Stimulated activated naive CD8-positive, alpha-beta T cell treated with anti-CD3 and anti-CD28 coated beads, Interleukin-15, amount 100 ng/mL, for 72 hours (primary cell): ENCODE data around the gene MAPK6.
"Not testable (repeated sequence)": the region's sequence is repeated elsewhere in the genome, so short reads cannot be mapped to it uniquely, and the experiment has no call there.

Source experiments
- ATAC-seq: fragments of 150-1000 bp; cut with Tn5 transposase; 2 replicates; pipeline ENCODE4 v1.10.0; 2021; ENCODE audit warnings: mild to moderate bottlenecking, moderate library complexity
- DNase-seq, 2 donors: peaks; one replicate each; pipeline ENCODE4 v3.0.0; 2021 to 2022
- H3K27ac Mint-ChIP-seq, 2 donors: one replicate each; pipeline ENCODE4 v1.8.0; 2022; ENCODE audit warnings: mild to moderate bottlenecking in 2 of 2, mixed read lengths in 2 of 2, moderate library complexity in 2 of 2
- H3K27me3 Mint-ChIP-seq: one replicate; pipeline ENCODE4 v1.8.0; 2022; ENCODE audit warnings: mixed read lengths
- H3K4me1 Mint-ChIP-seq: one replicate; pipeline ENCODE4 v1.8.0; 2022; ENCODE audit warnings: mild to moderate bottlenecking, mixed read lengths
- H3K4me3 Mint-ChIP-seq, 2 donors: one replicate each; pipeline ENCODE4 v1.8.0; 2022; ENCODE audit warnings: mild to moderate bottlenecking in 2 of 2, mixed read lengths in 2 of 2, moderate library complexity in 1 of 2
- H3K9me3 Mint-ChIP-seq, 2 donors: one replicate each; pipeline ENCODE4 v1.8.0; 2022; ENCODE audit warnings: mixed read lengths in 2 of 2

MAPK6 gene

GRCh38 chr15:52018693-52019393 is at the start of gene MAPK6:
Gene MAPK6 (plus strand): TSS chr15:52019219. CDS start chr15:52046461, 27,242 bp downstream.
- Mint-ChIP-seq H3K4me1 (peaks cover 56% of the 10 kb centered on the region), H3K27ac (peak within 1 kb of the TSS; percentile 99 to 100), H3K9me3 (no peaks in the 10 kb centered on the region), H3K4me3 (peak within 1 kb of the TSS; percentile 96 to 98), H3K27me3 (peaks cover 11% of the 10 kb centered on the region)
- peak; percentile 94 to 96 for DNase-seq
- peak; percentile 86 for ATAC-seq

GRCh38 chr15:51969728-51970127 is 49.3 kb upstream of the MAPK6 start:
- peak overlapping the region in 1 of 2 donors; percentile 72 for H3K27ac Mint-ChIP-seq
- H3K4me1 Mint-ChIP-seq, result peaks cover 29% of the 10 kb centered on the region
- no peaks in the 10 kb centered on the region for H3K27me3 Mint-ChIP-seq
- H3K4me3 Mint-ChIP-seq, result peak overlapping the region in 1 of 2 donors; percentile 96
- ATAC-seq (no peak), DNase-seq (no peak)
- H3K9me3 Mint-ChIP-seq, result peaks cover 7 to 8% of the 10 kb centered on the region in 2 donors

- no peak for DNase-seq
- Mint-ChIP-seq H3K4me3 (peak overlapping the region; percentile 95 to 96), H3K27me3 (no peaks in the 10 kb centered on the region), H3K27ac (peak overlapping the region; percentile 72 to 95), H3K4me1 (peaks cover 27% of the 10 kb centered on the region), H3K9me3 (peaks cover 7 to 8% of the 10 kb centered on the region in 2 donors)
- ATAC-seq, result no peak
Observed at GRCh38 chr15:51970132-51970817, 48.7 kb upstream of the MAPK6 start.

DNA sequence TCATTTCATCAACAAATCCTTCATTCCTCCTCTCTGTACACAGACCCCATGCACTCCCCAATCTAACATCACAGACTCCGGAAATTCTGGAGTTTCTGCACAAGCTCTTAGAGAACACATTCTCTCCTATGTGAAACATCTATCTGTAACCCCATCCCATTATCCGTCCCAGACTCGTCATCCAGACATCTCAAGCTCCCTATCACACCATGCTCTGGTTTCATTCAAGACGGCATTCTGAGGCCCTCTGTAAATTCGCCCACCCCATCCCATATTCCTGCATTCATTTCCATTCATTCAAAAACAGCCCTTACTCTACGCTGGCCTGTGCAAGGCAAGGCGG is 48.0 kb upstream of the MAPK6 start:
- Mint-ChIP-seq H3K27me3 (no peaks in the 10 kb centered on the region), H3K4me3 (peak overlapping the region; percentile 95 to 96), H3K27ac (peak overlapping the region; percentile 95 to 99), H3K4me1 (peaks cover 20% of the 10 kb centered on the region), H3K9me3 (peaks cover 7 to 8% of the 10 kb centered on the region in 2 donors)
- ATAC-seq (peak; percentile 2), DNase-seq (no peak)

DNA sequence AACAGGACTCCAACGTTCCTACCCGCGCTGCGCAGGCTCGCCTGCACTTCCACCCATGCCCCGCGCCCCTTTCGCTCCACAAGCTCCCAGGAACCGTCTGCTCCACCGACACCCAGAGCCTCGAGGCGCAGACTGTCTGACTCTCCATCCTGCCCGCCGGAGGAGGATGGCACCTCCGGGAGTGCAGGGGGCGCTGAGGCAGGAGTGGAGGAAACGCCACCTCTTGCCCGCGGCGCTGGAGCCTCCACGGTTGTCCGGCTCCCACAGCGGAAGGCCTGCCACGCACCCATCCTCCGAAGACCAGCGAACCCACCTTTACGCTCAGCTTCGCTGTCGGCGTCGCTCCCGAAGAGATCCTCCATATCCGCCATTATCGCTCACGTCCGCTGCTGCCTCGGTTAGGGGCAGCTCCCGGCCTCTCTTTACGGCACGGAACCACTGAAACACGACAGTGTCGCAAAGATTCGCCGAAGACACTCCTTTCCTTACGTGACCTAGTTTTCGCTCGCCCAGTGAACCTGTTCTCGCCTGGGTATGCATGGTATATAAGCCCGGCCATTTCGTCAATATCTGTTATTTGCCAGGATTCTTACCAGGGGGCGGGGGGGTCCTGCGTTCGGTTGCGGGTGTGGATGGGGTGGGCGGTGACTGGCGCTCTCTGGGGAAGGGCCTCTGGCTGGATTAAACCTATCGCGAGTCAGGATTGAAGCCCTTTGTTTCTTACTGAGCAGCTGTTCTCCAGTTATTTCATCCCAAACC is 47.5 kb upstream of the MAPK6 start, which contains the start of gene LEO1:
TSS of gene LEO1 (minus strand) at position 404 of the 759 bp plus-strand sequence. CDS start at position 371, 33 bp downstream.
- Mint-ChIP-seq H3K27ac (peak within 1 kb of the TSS; percentile 95 to 99), H3K27me3 (no peaks in the 10 kb centered on the region), H3K4me3 (peak within 1 kb of the TSS; percentile 95 to 96), H3K4me1 (peaks cover 16% of the 10 kb centered on the region), H3K9me3 (peaks cover 7 to 8% of the 10 kb centered on the region in 2 donors)
- ATAC-seq (peak; percentile 91), DNase-seq (peak; percentile 87 to 92)

DNA sequence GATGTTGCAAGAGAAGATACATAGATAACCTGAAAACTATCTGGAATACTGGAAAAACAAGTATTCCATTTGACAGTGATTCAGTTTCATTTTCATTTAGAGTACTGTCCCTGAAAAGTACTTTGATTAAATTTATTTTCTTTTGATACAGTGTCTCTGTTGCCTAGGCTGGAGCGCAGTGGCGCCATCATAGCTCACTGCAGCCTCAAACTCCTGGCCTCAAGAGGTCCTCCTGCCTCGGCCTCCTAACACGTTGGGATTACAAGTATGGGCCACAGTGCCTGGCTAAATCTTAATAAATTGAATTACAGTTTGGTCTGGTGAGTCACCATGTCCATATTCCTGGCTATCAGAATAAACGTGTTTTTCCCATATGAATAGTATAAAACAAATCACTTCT is 45.8 kb upstream of the MAPK6 start:
- H3K9me3 Mint-ChIP-seq, result no peaks in the 10 kb centered on the region
- H3K27ac Mint-ChIP-seq, result peak overlapping the region in 1 of 2 donors; percentile 57
- DNase-seq, result no peak

GRCh38 chr15:51973775-51974174 is 45.2 kb upstream of the MAPK6 start:
- H3K9me3 Mint-ChIP-seq, result no peaks in the 10 kb centered on the region
- no peak overlapping the region for H3K4me3 Mint-ChIP-seq
- no peak for DNase-seq
- no peaks in the 10 kb centered on the region for H3K27me3 Mint-ChIP-seq
- H3K27ac Mint-ChIP-seq, result no peak overlapping the region
- H3K4me1 Mint-ChIP-seq, result peaks cover 16% of the 10 kb centered on the region
- no peak for ATAC-seq

More for the DNA sequence above, 45.8 kb upstream of the MAPK6 start:
- Mint-ChIP-seq H3K4me1 (peaks cover 16% of the 10 kb centered on the region), H3K4me3 (no peak overlapping the region), H3K27me3 (no peaks in the 10 kb centered on the region)
- no peak for ATAC-seq

GRCh38 chr15:51982013-51982769 is 36.8 kb upstream of the MAPK6 start:
- no peaks in the 10 kb centered on the region for H3K9me3 Mint-ChIP-seq
- peak overlapping the region; percentile 87 to 90 for H3K4me3 Mint-ChIP-seq
- peak; percentile 56 to 69 for DNase-seq
- H3K27ac Mint-ChIP-seq, result peak overlapping the region; percentile 95 to 96
- peak; percentile 99 for ATAC-seq
- H3K27me3 Mint-ChIP-seq, result no peaks in the 10 kb centered on the region
- H3K4me1 Mint-ChIP-seq, result peaks cover 12% of the 10 kb centered on the region

DNA sequence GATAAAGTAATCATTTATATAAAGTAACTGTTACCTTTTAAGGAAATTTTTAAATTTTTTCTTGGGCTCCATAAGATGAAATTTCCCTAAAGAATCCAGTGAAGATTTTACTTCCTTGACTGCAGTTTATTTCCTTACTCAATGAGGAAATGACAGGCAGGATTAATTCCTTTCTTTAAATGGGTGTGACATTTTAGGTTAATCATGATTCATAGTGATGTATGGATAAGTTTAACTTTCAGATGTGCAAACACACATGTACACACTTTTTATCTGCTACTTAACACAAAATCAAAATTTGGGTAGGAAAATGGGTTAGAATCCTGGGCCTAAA is 36.3 kb upstream of the MAPK6 start:
- no peaks in the 10 kb centered on the region for H3K9me3 Mint-ChIP-seq
- H3K27ac Mint-ChIP-seq, result peak overlapping the region in 1 of 2 donors; percentile 25
- ATAC-seq (no peak), DNase-seq (no peak)
- no peaks in the 10 kb centered on the region for H3K27me3 Mint-ChIP-seq
- peaks cover 12% of the 10 kb centered on the region for H3K4me1 Mint-ChIP-seq
- no peak overlapping the region for H3K4me3 Mint-ChIP-seq

- DNase-seq (no peak), ATAC-seq (no peak)
- no peaks in the 10 kb centered on the region for H3K9me3 Mint-ChIP-seq
- H3K4me1 Mint-ChIP-seq, result no peaks in the 10 kb centered on the region
- no peaks in the 10 kb centered on the region for H3K27me3 Mint-ChIP-seq
- no peak overlapping the region for H3K27ac Mint-ChIP-seq
- no peak overlapping the region for H3K4me3 Mint-ChIP-seq
Observed at GRCh38 chr15:51991141-51991540, 27.9 kb upstream of the MAPK6 start.

DNA sequence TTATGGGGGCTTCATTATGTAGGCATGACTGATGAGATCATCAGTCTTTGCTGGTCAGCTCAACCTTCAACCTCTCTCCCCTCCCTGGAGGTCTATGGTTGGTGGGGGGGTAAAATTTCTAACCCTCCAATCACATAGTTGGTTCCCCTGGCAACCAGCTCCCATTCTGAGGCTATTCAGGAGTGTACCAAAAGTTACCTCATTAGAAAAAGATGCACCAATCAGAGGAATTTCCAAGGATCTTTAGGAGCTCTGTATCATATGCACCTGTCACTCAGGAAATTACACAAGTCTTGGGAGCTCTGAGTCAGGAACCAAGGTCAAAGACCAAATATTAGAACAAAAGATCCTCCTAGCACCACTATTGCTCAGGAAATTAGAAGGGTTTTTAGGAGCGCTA is 26.1 kb upstream of the MAPK6 start:
- no peak for ATAC-seq
- H3K27me3 Mint-ChIP-seq, result no peaks in the 10 kb centered on the region
- H3K27ac Mint-ChIP-seq, result no peak overlapping the region
- H3K4me1 Mint-ChIP-seq, result no peaks in the 10 kb centered on the region
- DNase-seq, result no peak
- no peak overlapping the region for H3K4me3 Mint-ChIP-seq
- H3K9me3 Mint-ChIP-seq, result no peaks in the 10 kb centered on the region

DNA sequence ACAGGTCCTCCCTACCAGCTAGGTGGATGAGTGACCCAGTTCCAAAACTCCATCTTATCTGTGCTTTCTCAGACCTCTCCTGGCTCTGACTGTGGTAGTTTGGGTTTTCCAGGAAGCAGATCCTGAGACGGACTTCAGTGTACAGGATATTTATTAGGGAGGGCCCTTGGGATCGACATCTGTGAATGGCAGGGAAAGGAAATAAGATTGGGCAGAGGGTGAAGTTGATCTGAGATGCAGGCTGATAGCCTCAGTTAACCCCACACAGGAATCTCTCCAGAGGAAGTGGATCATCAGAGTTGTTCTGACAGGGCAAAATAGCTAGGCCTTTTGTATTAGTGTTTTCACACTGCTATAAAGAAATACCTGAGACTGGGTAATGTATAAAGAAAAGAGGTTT is 16.7 kb upstream of the MAPK6 start:
- H3K27ac Mint-ChIP-seq, result peak overlapping the region in 1 of 2 donors; percentile 20
- H3K4me1 Mint-ChIP-seq, result peaks cover 26% of the 10 kb centered on the region
- peaks cover 0 to 11% of the 10 kb centered on the region in 2 donors for H3K9me3 Mint-ChIP-seq
- ATAC-seq (no peak), DNase-seq (no peak)
- no peak overlapping the region for H3K4me3 Mint-ChIP-seq
- no peaks in the 10 kb centered on the region for H3K27me3 Mint-ChIP-seq

GRCh38 chr15:52003089-52003488 is 15.9 kb upstream of the MAPK6 start:
- DNase-seq, H3K27me3 Mint-ChIP-seq, H3K4me3 Mint-ChIP-seq, ATAC-seq, H3K27ac Mint-ChIP-seq: not testable (repeated sequence)
- Mint-ChIP-seq H3K9me3 (peaks cover 0 to 11% of the 10 kb centered on the region in 2 donors), H3K4me1 (peaks cover 30% of the 10 kb centered on the region)

DNA sequence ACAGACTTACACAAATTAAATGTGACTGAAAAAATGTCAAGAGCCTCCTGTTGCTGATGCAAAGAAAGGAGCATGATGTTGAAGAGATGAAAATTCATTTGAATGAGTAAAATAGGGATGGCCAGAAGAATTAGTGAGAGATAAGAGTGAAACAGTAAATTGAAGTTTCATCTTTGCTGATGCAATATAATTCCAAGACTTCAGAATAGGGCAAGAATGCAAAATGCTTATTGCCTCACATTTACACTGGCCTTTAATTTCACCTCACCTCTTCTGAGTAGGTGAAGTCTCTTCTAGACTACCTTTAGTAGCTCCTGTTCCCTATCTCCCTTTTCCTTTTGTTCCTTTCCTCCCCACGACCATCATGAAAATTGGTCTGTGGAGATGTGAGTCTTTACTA is 15.3 kb upstream of the MAPK6 start:
- Mint-ChIP-seq H3K27me3 (no peaks in the 10 kb centered on the region), H3K27ac (no peak overlapping the region), H3K9me3 (peaks cover 0 to 11% of the 10 kb centered on the region in 2 donors), H3K4me3 (no peak overlapping the region), H3K4me1 (peaks cover 36% of the 10 kb centered on the region)
- ATAC-seq (no peak), DNase-seq (no peak)

GRCh38 chr15:52004806-52005205 is 14.2 kb upstream of the MAPK6 start:
- DNase-seq (no peak), ATAC-seq (no peak)
- Mint-ChIP-seq H3K4me1 (peaks cover 41% of the 10 kb centered on the region), H3K4me3 (no peak overlapping the region), H3K27ac (no peak overlapping the region), H3K27me3 (no peaks in the 10 kb centered on the region), H3K9me3 (peaks cover 0 to 11% of the 10 kb centered on the region in 2 donors)
